Nephron (organoid): ENCODE results near the gene OXLD1.

Experiments
- H3K27ac Mint-ChIP-seq, 3 experiments: 2 replicates each; pipeline ENCODE4 v1.8.0; 2020; ENCODE audit warnings: mixed read lengths in 3 of 3, mild to moderate bottlenecking in 2 of 3, moderate library complexity in 1 of 3
- H3K27me3 Mint-ChIP-seq: 2 replicates; pipeline ENCODE4 v1.8.0; 2021; ENCODE audit warnings: low read depth, mild to moderate bottlenecking, moderate library complexity, mixed read lengths
- H3K36me3 Mint-ChIP-seq: 2 replicates; pipeline ENCODE4 v1.8.0; 2020; ENCODE audit warnings: low read depth, mixed read lengths
- H3K4me1 Mint-ChIP-seq: 2 replicates; pipeline ENCODE4 v1.8.0; 2020; ENCODE audit warnings: mixed read lengths
- H3K4me3 Mint-ChIP-seq, 3 experiments: 2 replicates each; pipeline ENCODE4 v1.8.0; 2020; ENCODE audit warnings: mild to moderate bottlenecking in 3 of 3, mixed read lengths in 3 of 3, moderate library complexity in 2 of 3
- H3K9me3 Mint-ChIP-seq: 2 replicates; pipeline ENCODE4 v1.8.0; 2020; ENCODE audit warnings: mixed read lengths
- TF ChIP-seq, protein P1 (sequence below), 3 experiments: fragments of 200-600 bp; sonication (generic); IDR thresholded peaks; one replicate each; pipeline ENCODE4 v1.5.0; 2021; ENCODE audit warnings: antibody characterized with exemption in 3 of 3; ENCODE audit not compliant: unreplicated experiment in 3 of 3

Gene OXLD1

GRCh38 chr17:81712468-81713003 lies 46.1 kb upstream of the OXLD1 start:
- H3K27me3 Mint-ChIP-seq = peaks cover 16% of the 10 kb centered on the region
- TF ChIP-seq, protein P1, sequence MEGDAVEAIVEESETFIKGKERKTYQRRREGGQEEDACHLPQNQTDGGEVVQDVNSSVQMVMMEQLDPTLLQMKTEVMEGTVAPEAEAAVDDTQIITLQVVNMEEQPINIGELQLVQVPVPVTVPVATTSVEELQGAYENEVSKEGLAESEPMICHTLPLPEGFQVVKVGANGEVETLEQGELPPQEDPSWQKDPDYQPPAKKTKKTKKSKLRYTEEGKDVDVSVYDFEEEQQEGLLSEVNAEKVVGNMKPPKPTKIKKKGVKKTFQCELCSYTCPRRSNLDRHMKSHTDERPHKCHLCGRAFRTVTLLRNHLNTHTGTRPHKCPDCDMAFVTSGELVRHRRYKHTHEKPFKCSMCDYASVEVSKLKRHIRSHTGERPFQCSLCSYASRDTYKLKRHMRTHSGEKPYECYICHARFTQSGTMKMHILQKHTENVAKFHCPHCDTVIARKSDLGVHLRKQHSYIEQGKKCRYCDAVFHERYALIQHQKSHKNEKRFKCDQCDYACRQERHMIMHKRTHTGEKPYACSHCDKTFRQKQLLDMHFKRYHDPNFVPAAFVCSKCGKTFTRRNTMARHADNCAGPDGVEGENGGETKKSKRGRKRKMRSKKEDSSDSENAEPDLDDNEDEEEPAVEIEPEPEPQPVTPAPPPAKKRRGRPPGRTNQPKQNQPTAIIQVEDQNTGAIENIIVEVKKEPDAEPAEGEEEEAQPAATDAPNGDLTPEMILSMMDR (IDR thresholded peaks at IDR 0.05; ENCODE audit: unreplicated experiment in 3 of 3) = no peak
- no peaks in the 10 kb centered on the region for H3K36me3 Mint-ChIP-seq
- H3K4me3 Mint-ChIP-seq = peak overlapping the region; percentile 89 to 93 (median 89)
- H3K27ac Mint-ChIP-seq = peak overlapping the region in 2 of 3 experiments; percentile 39 to 63
- H3K4me1 Mint-ChIP-seq = peaks cover 14% of the 10 kb centered on the region
- H3K9me3 Mint-ChIP-seq = no peaks in the 10 kb centered on the region

GRCh38 chr17:81711814-81712467 lies 45.5 kb upstream of the OXLD1 start, which contains the start of gene SLC25A10:
Gene SLC25A10, plus strand, starts transcription at chr17:81712284. Its CDS starts 143 bp downstream, at chr17:81712427.
- peak within 1 kb of the TSS in 2 of 3 experiments; percentile 39 to 63 for H3K27ac Mint-ChIP-seq
- H3K36me3 Mint-ChIP-seq = peaks cover under 1% of the 10 kb centered on the region
- peaks cover 16% of the 10 kb centered on the region for H3K27me3 Mint-ChIP-seq
- TF ChIP-seq, protein P1 (IDR thresholded peaks at IDR 0.05; ENCODE audit: unreplicated experiment in 3 of 3) = no peak
- peak within 1 kb of the TSS; percentile 89 to 93 (median 89) for H3K4me3 Mint-ChIP-seq
- H3K4me1 Mint-ChIP-seq = peaks cover 14% of the 10 kb centered on the region
- H3K9me3 Mint-ChIP-seq = no peaks in the 10 kb centered on the region

DNA sequence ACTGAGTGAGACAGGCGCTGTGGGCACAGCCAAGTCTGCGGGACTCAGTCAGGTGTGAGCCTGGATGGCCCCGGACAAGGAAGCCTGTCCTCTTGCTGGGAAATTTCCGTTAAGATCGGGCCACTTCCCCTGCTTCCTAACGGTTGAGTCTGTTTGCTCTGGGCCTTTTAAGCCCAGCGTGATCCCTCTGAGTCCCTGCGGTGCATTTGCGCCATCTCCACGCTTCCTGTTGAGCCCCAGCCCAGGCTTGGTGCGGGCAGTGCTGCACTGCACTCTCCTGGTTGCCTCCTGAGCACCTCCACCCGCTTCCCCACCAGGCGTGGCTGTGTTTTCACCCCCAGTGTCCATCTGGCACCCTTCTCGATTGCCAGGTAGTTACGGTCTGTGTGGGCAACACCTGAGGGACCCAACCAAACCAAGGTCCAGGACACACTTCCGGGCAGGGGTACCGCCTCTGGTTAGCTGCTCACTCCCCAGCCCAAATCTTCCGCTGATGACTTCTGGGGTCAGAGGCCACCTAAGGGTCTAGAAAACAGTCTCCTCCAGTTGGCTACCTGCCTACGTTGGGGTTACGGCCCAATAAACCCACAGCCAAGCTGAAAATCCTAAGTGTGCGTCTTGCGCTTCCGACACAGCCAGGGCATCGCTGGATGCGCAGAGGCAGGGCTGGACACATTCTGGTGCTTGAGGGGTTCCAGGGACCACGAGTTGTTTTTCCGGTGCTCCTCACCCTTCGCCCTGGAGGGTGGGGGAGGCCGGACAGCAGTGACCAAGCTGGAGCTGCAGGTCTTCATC lies 44.3 kb upstream of the OXLD1 start:
- Mint-ChIP-seq H3K9me3 (no peaks in the 10 kb centered on the region), H3K4me1 (peaks cover 14% of the 10 kb centered on the region), H3K36me3 (peaks cover 12% of the 10 kb centered on the region), H3K4me3 (peak overlapping the region; percentile 65 to 72 (median 69)), H3K27ac (peak overlapping the region in 1 of 3 experiments; percentile 35), H3K27me3 (peaks cover 16% of the 10 kb centered on the region)
- TF ChIP-seq, protein P1 (IDR thresholded peaks at IDR 0.05; ENCODE audit: unreplicated experiment in 3 of 3) = no peak

DNA sequence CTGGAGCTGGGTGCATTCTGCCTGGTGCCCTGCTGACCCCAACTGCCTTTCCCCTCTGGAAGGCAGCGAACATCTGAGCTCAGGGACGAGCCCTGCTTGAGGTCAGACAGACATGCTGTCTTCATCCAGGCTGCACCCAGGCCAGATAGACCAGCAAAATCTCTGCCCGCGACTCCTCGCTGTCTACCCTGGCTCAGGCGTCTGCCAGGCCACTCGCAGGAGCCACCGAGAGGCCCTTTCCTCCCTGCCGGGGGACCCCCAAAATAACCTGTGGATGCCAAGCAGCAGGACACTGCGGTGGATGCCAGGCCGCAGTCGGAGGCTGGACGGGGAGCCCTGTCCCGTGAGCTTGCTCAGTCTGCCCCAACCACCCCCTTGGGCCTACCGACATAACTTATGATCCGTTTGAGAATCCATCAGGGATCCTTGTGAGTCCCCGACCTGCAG lies 42.4 kb upstream of the OXLD1 start:
- H3K4me3 Mint-ChIP-seq = peak overlapping the region in 2 of 3 experiments; percentile 66 to 69
- peaks cover 14% of the 10 kb centered on the region for H3K4me1 Mint-ChIP-seq
- peaks cover 16% of the 10 kb centered on the region for H3K27me3 Mint-ChIP-seq
- no peak overlapping the region for H3K27ac Mint-ChIP-seq
- TF ChIP-seq, protein P1 (IDR thresholded peaks at IDR 0.05; ENCODE audit: unreplicated experiment in 3 of 3) = no peak
- peaks cover 21% of the 10 kb centered on the region for H3K36me3 Mint-ChIP-seq
- H3K9me3 Mint-ChIP-seq = no peaks in the 10 kb centered on the region

- peaks cover 10% of the 10 kb centered on the region for H3K4me1 Mint-ChIP-seq
- no peak overlapping the region for H3K27ac Mint-ChIP-seq
- no peaks in the 10 kb centered on the region for H3K9me3 Mint-ChIP-seq
- TF ChIP-seq, protein P1 (IDR thresholded peaks at IDR 0.05; ENCODE audit: unreplicated experiment in 3 of 3) = no peak
- H3K27me3 Mint-ChIP-seq = peaks cover 16% of the 10 kb centered on the region
- H3K4me3 Mint-ChIP-seq = no peak overlapping the region
- H3K36me3 Mint-ChIP-seq = peaks cover 21% of the 10 kb centered on the region
Observed at GRCh38 chr17:81707725-81708646, 41.6 kb upstream of the OXLD1 start.
